ENCODE results near the gene HTN3.
"Not testable (repeated sequence)": the region's sequence is repeated elsewhere in the genome, so short reads cannot be mapped to it uniquely, and the experiment has no call there.

DNA sequence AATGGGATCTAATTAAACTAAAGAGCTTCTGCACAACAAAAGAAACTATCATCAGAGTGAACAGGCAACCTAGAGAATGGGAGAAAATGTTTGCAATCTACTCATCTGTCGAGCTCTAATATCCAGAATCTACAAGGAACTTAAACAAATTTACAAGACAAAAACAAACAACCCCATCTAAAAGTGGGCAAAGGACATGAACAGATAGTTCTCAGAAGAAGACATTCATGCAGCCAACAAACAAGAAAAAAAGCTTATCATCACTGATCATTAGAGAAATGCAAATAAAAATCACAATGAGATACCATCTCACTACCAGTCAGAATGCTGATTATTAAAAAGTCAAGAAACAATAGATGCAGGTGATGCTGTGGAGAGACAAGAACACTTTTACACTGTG, 28.3 kb downstream of the HTN3 start:
- not testable (repeated sequence) for TF ChIP-seq CTCF, POLR2A, EP300 (IDR thresholded peaks at IDR 0.05)
